Measurements from ENCODE around the gene WWC1.

DNA sequence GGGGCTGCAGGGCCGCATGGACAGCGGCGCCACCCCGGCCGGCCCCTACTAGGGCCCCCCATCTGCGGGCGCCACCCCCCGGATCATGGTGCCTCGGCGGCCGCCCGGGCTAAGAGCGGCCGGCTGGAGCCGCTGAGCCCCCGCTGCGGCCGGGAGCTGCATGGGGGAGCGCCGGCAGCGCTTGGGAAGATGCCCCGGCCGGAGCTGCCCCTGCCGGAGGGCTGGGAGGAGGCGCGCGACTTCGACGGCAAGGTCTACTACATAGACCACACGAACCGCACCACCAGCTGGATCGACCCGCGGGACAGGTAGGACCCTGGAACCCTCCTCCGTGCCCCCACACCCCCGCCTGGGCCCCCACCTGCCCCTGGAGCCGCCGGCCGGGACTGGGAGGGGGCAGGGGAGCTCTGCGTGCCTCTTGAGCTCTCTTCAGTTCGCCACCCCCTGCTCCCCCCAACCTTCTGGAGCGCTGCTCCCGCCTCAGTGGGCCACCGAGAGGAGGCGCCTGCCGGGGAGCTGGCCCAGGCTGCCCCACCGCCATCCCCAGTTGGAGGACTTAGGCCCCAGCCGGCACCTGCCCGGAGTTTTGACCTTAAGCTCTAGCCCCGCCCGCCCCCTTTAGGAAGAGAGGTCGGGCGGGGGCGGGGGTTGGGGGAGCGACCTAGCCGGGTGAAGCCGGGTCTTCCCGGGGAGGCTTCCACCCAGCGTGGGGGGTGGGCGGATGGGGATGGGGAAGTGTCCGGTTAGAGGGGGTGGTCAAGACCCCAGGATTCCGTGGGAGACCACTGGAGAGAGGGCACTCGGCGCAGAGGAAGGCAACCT, 730 bp downstream of the WWC1 start:
- TF ChIP-seq, protein P1, sequence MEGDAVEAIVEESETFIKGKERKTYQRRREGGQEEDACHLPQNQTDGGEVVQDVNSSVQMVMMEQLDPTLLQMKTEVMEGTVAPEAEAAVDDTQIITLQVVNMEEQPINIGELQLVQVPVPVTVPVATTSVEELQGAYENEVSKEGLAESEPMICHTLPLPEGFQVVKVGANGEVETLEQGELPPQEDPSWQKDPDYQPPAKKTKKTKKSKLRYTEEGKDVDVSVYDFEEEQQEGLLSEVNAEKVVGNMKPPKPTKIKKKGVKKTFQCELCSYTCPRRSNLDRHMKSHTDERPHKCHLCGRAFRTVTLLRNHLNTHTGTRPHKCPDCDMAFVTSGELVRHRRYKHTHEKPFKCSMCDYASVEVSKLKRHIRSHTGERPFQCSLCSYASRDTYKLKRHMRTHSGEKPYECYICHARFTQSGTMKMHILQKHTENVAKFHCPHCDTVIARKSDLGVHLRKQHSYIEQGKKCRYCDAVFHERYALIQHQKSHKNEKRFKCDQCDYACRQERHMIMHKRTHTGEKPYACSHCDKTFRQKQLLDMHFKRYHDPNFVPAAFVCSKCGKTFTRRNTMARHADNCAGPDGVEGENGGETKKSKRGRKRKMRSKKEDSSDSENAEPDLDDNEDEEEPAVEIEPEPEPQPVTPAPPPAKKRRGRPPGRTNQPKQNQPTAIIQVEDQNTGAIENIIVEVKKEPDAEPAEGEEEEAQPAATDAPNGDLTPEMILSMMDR (conservative IDR thresholded peaks at IDR 0.05; ENCODE audit: low read length) = no peak
- TF ChIP-seq EZH2phosphoT487 (IDR thresholded peaks at IDR 0.05; ENCODE audit: borderline replicate concordance, low read depth, low read length) = no peak
